ENCODE measurements around the gene CRKL.
"Not testable (repeated sequence)": the region's sequence is repeated elsewhere in the genome, so short reads cannot be mapped to it uniquely, and the experiment has no call there.

CRKL gene

GRCh38 chr22:20967697-20968211, 50.5 kb downstream of the CRKL start:
- no peak for DNase-seq

DNA sequence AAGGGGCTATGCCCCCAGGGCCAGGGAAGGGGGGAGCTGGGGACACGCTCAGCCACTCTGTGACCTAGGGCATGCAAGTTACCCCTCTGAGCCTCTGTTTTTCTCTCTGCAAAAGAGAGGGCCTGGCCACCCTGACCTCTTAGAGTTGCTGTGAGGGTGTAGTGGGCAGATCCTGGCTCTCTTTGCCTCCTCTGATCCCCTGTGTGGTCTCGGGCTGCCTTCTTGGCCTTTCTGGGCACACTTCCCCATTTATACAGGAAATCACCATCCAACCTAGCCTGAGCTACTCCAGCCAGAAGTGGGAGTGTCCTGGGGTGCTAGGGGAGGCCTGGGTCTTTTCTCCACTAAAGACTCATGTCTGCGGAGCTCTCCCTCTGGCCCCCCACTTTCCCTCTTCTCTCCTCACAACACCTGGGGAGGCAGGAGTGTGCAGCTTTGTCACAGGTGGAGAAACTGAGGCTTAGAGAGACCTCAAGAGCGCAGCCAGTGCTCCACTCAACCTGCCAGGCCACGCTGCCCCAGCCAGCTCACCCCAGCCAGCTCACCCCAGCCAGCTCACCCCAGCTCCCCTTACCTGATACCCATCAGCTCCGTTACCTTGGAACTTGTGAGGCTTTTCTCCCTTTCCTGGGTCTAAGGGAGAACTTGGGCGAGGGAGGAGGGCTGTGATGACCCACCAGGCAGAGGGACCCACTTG, 51.2 kb downstream of the CRKL start:
- no peak for DNase-seq

GRCh38 chr22:20970939-20971657, 53.9 kb downstream of the CRKL start:
- no peak for DNase-seq

GRCh38 chr22:20972014-20972694, 54.9 kb downstream of the CRKL start:
- not testable (repeated sequence) for DNase-seq

- DNase-seq: no peak
Measured at GRCh38 chr22:20972933-20973577, 55.8 kb downstream of the CRKL start.

DNA sequence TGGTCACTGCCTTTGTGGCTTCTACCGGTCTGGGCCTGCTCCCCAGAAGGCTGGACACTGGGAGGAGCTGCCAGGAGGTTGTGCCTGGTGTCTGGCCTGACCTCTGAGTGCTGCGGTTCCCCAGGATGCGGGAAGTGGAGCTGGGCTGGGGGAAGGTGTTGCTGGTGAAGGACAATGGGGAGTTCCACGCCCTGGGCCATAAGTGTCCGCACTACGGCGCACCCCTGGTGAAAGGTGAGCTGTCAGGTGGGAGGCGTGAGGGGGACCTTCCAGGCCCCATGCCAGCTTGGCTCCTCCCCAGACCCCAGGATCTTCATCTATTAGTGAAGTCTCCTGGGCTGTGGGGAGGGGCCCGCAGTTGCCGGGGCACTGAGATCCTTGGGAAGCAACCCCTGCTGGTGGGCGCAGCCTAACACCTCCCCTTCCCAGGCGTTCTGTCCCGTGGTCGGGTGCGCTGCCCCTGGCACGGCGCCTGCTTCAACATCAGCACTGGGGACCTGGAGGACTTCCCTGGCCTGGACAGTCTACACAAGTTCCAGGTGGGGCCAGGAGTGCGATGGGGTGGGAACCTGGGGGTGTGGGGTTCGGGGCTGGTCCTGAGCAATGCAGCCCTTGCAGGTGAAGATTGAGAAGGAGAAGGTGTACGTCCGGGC, 56.6 kb downstream of the CRKL start:
- DNase-seq: no peak

- no peak for DNase-seq
Measured at GRCh38 chr22:20974336-20974955, 57.2 kb downstream of the CRKL start.

GRCh38 chr22:20975541-20976290, 58.5 kb downstream of the CRKL start:
- no peak for DNase-seq

- no peak for DNase-seq
Measured at GRCh38 chr22:20976291-20976877, 59.2 kb downstream of the CRKL start.

DNA sequence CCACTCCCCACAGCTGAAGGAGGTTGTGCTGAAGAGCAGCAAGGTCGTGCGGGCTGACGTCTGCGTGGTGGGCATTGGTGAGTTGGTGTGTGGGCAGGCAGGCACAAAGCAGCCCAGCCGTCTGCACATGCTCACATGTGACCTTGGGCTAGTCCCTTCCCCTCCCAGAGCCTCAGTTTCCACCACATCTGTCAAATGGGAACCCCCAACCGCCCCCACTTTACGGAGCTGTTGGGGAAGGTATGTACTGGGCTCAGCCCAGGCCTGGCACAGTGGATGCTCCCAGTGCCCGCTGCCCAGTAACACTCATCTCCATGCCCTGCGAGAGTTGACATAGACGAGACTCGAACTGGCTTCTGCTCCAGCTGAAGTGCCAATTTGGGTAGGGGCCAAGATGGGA, 59.8 kb downstream of the CRKL start:
- DNase-seq: no peak

DNA sequence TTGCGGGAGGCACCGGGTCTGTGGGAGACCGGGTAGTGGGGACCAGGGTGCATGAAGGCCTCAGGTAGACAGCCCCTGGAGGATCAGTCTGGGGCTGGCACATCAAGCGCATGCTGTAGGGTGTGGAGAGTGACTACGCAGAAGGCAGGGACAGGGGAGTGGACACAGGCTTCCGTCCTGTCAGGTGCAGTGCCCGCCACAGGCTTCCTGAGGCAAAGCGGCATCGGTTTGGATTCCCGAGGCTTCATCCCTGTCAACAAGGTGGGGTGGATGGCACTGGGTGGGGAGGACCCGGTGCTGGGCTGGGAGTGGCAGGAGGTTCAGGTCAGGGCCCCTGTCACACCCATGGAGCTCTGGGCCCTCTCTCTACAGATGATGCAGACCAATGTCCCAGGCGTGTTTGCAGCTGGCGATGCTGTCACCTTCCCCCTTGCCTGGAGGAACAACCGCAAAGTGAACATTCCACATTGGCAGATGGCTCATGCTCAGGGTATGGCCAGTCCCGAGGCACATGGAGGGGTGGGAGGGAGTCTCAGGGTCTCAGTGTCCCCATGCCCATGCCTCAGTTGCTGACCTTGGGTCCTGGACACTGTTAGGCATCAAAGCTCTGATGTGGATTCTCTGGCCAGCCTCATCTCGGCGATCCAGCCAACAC, 60.4 kb downstream of the CRKL start:
- DNase-seq: no peak

DNA sequence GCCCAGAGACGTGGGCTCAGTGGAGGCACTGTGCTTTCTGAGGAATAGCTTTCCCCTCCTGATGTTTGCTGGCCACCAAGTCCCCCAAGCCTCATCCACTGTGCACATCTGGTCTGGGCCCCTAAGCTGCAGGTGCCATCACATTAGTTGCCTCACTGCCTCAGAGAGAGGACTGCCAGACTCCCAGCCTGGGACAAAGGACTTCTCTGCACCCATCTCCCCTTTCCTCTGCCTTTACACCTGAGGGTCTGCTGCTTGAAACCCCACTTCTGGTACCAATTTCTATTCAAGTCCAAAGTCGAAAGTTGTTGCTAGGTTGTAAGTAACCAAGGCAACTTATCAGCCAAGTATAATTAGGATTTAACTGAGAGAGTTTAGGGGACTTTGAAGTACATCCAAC, 61.2 kb downstream of the CRKL start:
- DNase-seq: no peak

DNA sequence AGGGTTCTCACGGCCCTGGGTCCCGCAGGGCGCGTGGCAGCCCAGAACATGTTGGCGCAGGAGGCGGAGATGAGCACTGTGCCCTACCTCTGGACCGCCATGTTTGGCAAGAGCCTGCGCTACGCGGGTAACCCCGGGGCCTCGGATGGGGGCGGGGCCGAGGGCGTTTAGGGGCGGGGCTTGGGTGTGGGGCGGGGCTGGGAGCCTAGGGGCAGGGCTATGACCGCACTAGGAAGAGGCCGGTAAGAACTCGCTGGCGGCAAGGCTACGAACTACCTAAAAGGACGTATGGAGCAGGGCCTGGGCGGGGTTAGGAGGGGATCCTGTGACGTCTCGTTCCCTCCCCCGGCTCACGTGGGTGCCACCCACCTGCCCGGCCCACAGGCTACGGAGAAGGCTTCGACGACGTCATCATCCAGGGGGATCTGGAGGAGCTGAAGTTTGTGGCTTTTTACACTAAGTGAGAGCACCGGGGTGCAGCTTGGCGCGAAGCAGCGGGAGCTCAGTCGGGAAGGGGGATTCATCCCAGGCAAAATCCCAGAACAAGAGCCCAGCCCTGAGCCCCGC, 62.1 kb downstream of the CRKL start:
- peak; percentile 61 for DNase-seq

- no peak for DNase-seq
Measured at GRCh38 chr22:20979940-20980453, 62.8 kb downstream of the CRKL start.

GRCh38 chr22:20980523-20980922, 63.3 kb downstream of the CRKL start:
- DNase-seq: no peak

DNA sequence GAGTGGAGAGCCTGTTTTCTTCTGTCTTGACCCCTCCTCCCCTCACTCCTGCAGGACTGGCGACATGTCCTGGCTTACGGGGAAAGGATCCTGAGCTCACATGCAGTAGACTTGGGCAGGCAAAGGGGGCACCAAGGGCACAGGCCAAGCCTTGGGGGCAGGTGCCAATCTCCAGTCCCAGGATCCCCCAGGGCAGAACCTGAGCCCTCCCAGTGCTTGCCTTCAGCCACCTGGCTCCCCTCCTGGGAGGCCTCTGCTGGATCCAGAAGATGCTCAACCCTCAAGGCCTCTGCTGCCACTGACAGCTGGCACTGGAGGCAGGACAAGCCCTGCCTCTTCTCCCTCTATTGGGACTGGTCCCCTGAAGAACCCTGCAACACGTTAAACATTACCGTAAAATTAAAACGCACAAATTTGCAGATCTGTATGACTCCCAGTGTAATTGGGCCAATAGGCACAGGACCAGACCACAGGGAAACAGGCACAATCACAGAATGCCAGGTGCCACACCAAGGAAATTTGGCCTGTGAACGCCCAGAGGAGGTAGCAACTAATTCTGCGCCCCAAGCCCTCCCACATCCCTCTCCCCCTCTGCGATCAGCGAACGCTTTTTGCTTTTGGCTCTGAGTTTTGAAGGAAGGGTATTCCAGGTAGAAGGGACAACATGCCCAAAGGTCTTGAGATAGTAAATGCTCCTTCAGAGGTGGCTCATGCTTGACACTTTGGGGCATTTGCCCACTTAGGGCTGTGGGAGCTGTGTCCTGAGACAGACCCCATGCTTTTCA, 63.9 kb downstream of the CRKL start:
- DNase-seq: no peak

DNA sequence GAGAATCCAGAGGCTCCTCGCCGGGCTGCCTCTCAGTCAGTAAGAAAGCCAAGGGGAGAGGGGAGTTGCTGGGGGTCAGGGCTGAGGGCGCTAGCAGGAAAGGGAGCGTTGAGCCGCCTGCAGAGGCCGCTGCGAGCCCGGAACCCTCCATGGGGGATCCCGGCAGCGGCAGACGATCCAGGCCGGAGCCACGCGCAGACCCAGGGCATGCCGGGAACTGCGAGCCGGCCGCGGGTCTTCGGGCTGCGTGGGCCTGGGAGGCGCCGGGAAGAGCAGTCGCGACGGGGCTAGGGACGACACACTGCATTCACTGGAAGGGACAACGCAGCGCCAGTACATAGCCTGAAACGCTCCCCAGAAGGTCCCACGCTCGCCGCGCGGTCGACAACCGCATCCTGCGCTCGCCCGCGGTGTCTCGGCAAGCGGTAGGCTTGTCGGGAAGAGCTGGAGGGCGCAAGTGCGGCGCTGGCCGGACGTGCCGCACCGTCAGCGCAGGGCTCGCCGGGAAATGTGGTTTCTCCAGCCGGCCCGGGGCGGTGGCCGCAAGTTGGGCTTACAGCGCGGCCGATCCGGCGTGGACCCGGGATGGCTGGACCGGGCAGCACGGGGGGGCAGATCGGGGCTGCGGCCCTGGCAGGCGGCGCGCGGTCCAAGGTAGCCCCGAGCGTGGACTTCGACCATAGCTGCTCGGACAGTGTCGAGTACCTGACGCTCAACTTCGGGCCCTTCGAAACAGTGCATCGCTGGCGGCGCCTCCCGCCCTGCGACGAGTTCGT, 64.8 kb downstream of the CRKL start, which contains the start of gene LZTR1:
Gene LZTR1, plus strand, starts transcription at position 511 of the 776 bp plus-strand sequence. Its CDS starts 75 bp downstream, at position 586.
- peak; percentile 37 for DNase-seq

GRCh38 chr22:20982563-20982882, 65.3 kb downstream of the CRKL start:
- DNase-seq: no peak
